Endodermal cell (in vitro differentiated cells): ENCODE data around the gene KIRREL3. TPM values are rescaled to one million over a fixed set of nuclear protein-coding genes. Genes with fewer than 3 reads are reported as not detected.

Source experiments
- DNase-seq: peaks from one replicate; pipeline ENCODE4 v3.0.0-alpha.2; 2017
- H3K27ac ChIP-seq: 2 replicates; pipeline ENCODE4 v1.5.1; 2013; ENCODE audit warnings: mild to moderate bottlenecking, low read depth, low read length, moderate library complexity
- H3K27me3 ChIP-seq: 2 replicates; pipeline ENCODE4 v1.6.1; 2013; ENCODE audit warnings: mild to moderate bottlenecking, low read length, moderate library complexity; ENCODE audit not compliant: insufficient read depth, control insufficient read depth, poor library complexity, severe bottlenecking
- H3K36me3 ChIP-seq: 2 replicates; pipeline ENCODE4 v1.7.0; 2013; ENCODE audit warnings: mild to moderate bottlenecking, low read length, moderate library complexity; ENCODE audit not compliant: control insufficient read depth, insufficient read depth
- H3K4me1 ChIP-seq: one replicate; pipeline ENCODE4 v1.7.0; 2013; ENCODE audit warnings: low read length; ENCODE audit not compliant: control insufficient read depth, insufficient read depth
- H3K4me3 ChIP-seq: 2 replicates; pipeline ENCODE4 v1.5.1; 2013; ENCODE audit warnings: mild to moderate bottlenecking, low read length, moderate library complexity
- H3K9ac ChIP-seq: 2 replicates; pipeline ENCODE4 v1.6.1; 2013; ENCODE audit warnings: mild to moderate bottlenecking, low read length, moderate library complexity; ENCODE audit not compliant: poor library complexity, severe bottlenecking; ENCODE audit errors: extremely low read depth
- H3K9me3 ChIP-seq: 2 replicates; pipeline ENCODE4 v1.6.1; 2013; ENCODE audit warnings: mild to moderate bottlenecking, low read length, moderate library complexity; ENCODE audit not compliant: control insufficient read depth
- H3K27ac Mint-ChIP-seq: 2 replicates; pipeline ENCODE4 v1.8.0; 2020; ENCODE audit warnings: mixed read lengths
- H3K27me3 Mint-ChIP-seq: 2 replicates; pipeline ENCODE4 v1.8.0; 2021; ENCODE audit warnings: mild to moderate bottlenecking, mixed read lengths; ENCODE audit not compliant: insufficient read depth
- H3K36me3 Mint-ChIP-seq: 2 replicates; pipeline ENCODE4 v1.8.0; 2020; ENCODE audit warnings: low read depth, mixed read lengths
- H3K4me1 Mint-ChIP-seq: 2 replicates; pipeline ENCODE4 v1.8.0; 2020; ENCODE audit warnings: mixed read lengths
- H3K4me3 Mint-ChIP-seq: 2 replicates; pipeline ENCODE4 v1.8.0; 2020; ENCODE audit warnings: mild to moderate bottlenecking, moderate library complexity, mixed read lengths
- H3K9me3 Mint-ChIP-seq: 2 replicates; pipeline ENCODE4 v1.8.0; 2020; ENCODE audit warnings: mild to moderate bottlenecking, mixed read lengths
- WGBS, 2 experiments: methylation state at CpG; one replicate each; pipeline versions ENCODE4 v1.1.5 to v1.1.7; 2013; ENCODE audit warnings: missing lambda C conversion rate in 2 of 2, mixed read lengths in 1 of 2; ENCODE audit not compliant: insufficient coverage in 1 of 2, insufficient read length in 1 of 2; 5-methylcytosine and 5-hydroxymethylcytosine counted together
- total RNA-seq, 2 donors: library from RNA; stranded (reverse); fragmentation: NEBNext Ultra II Directional in 1 of 2; extraction: Animal tissue kit (Norgen Biotek cat#: 25700) in 1 of 2; gene quantifications; 2 replicates in 1 of 2; 3 replicates in 1 of 2; pipeline ENCODE4 v1.2.1, GENCODE V29; 2021
- TF ChIP-seq, protein P1 (sequence below): fragments of 200-600 bp; sonication (generic); conservative IDR thresholded peaks from 2 replicates; pipeline ENCODE4 v1.5.0; 2021; ENCODE audit warnings: antibody characterized with exemption, mild to moderate bottlenecking

KIRREL3 gene
- total RNA-seq, 2 donors from 2014 or later = 1.1 to 1.4 TPM

GRCh38 chr11:126914941-126915340 lies 85.6 kb downstream of the KIRREL3 start:
- Histone ChIP-seq H3K4me3 (no peak overlapping the region), H3K9ac (no peak overlapping the region), H3K36me3 (no peaks in the 10 kb centered on the region), H3K4me1 (no peaks in the 10 kb centered on the region), H3K27ac (no peak overlapping the region), H3K27me3 (no peaks in the 10 kb centered on the region), H3K9me3 (no peaks in the 10 kb centered on the region)
- 83 to 100% methylated on average over 1 of the region's 1 CpG for WGBS, 2 experiments
- H3K4me1 Mint-ChIP-seq = peaks cover 3% of the 10 kb centered on the region
- H3K36me3 Mint-ChIP-seq = no peaks in the 10 kb centered on the region
- H3K9me3 Mint-ChIP-seq = no peaks in the 10 kb centered on the region
- H3K27me3 Mint-ChIP-seq = peaks cover 2% of the 10 kb centered on the region
- no peak overlapping the region for H3K4me3 Mint-ChIP-seq
- H3K27ac Mint-ChIP-seq = no peak overlapping the region
- TF ChIP-seq, protein P1, sequence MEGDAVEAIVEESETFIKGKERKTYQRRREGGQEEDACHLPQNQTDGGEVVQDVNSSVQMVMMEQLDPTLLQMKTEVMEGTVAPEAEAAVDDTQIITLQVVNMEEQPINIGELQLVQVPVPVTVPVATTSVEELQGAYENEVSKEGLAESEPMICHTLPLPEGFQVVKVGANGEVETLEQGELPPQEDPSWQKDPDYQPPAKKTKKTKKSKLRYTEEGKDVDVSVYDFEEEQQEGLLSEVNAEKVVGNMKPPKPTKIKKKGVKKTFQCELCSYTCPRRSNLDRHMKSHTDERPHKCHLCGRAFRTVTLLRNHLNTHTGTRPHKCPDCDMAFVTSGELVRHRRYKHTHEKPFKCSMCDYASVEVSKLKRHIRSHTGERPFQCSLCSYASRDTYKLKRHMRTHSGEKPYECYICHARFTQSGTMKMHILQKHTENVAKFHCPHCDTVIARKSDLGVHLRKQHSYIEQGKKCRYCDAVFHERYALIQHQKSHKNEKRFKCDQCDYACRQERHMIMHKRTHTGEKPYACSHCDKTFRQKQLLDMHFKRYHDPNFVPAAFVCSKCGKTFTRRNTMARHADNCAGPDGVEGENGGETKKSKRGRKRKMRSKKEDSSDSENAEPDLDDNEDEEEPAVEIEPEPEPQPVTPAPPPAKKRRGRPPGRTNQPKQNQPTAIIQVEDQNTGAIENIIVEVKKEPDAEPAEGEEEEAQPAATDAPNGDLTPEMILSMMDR = no peak
- DNase-seq = no peak

DNA sequence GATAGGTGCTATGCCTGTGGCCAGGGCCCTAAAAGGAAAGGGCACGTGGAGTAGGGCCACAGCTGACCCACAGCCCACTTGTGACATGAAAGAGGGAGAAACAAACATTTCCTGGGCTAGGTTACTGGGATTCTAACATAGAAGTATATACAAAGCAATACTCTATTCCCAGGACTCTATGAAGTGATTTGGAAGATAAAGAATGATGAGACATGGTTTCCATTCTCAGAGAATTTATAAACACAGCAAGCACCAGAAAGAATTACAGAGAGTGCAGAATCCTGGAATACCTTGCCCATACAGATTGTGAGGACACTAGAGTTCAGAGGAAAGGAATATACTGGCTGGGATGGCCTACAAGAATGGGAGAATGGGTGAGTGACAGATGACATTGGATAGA lies 86.4 kb downstream of the KIRREL3 start:
- peaks cover 3% of the 10 kb centered on the region for H3K4me1 Mint-ChIP-seq
- TF ChIP-seq, protein P1 = no peak
- no peaks in the 10 kb centered on the region for H3K4me1 ChIP-seq
- no peaks in the 10 kb centered on the region for H3K9me3 ChIP-seq
- no peaks in the 10 kb centered on the region for H3K27me3 ChIP-seq
- no peaks in the 10 kb centered on the region for H3K36me3 Mint-ChIP-seq
- no peak overlapping the region for H3K27ac Mint-ChIP-seq
- H3K9ac ChIP-seq = no peak overlapping the region
- no peak overlapping the region for H3K4me3 ChIP-seq
- peaks cover 2% of the 10 kb centered on the region for H3K27me3 Mint-ChIP-seq
- DNase-seq = no peak
- 60 to 69% methylated on average over 1 of the region's 1 CpG for WGBS, 2 experiments
- H3K27ac ChIP-seq = no peak overlapping the region
- no peak overlapping the region for H3K4me3 Mint-ChIP-seq
- no peaks in the 10 kb centered on the region for H3K9me3 Mint-ChIP-seq
- H3K36me3 ChIP-seq = no peaks in the 10 kb centered on the region

DNA sequence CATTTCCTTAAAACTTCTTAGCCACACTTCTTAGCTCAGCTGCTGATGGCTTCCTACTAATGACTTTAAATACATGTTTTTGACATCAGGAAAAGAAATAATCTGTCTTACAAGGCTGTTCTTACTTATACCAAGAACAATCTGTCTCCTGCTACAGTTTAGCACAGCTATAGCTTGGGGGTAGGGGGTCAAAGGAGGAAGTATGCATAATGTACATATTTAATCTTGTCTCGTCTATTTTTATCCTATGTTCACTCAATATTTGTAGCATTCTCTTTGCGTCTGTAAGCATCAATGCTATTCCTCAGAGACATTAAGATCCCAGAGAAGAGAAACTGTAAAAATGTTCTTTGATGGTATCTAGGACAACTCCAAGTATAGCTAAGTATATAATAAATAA lies 96.0 kb downstream of the KIRREL3 start:
- TF ChIP-seq, protein P1 = no peak
- Mint-ChIP-seq H3K4me3 (no peak overlapping the region), H3K4me1 (peaks cover 6% of the 10 kb centered on the region), H3K36me3 (no peaks in the 10 kb centered on the region), H3K27me3 (peaks cover 8% of the 10 kb centered on the region), H3K27ac (no peak overlapping the region), H3K9me3 (no peaks in the 10 kb centered on the region)
- H3K27me3 ChIP-seq = peaks cover 8% of the 10 kb centered on the region
- H3K36me3 ChIP-seq = no peaks in the 10 kb centered on the region
- no peaks in the 10 kb centered on the region for H3K9me3 ChIP-seq
- WGBS, 2 experiments = 100% methylated on average over 2 of the region's 2 CpGs; no CpG with 5 or more reads in 1 of the 2 experiments
- no peak overlapping the region for H3K4me3 ChIP-seq
- H3K9ac ChIP-seq = no peak overlapping the region
- no peak overlapping the region for H3K27ac ChIP-seq
- no peak for DNase-seq
- H3K4me1 ChIP-seq = no peaks in the 10 kb centered on the region
